SW 1271 (cell line): Measurements from ENCODE around the gene WWC2.
A peak's percentile ranks its signal among the peaks of the same experiment; 100 is the strongest.
"Not testable (repeated sequence)": the region's sequence is repeated elsewhere in the genome, so short reads cannot be mapped to it uniquely, and the experiment has no call there.

Source experiments
- DNase-seq, 2 experiments: peaks; one replicate each; lab custom pipeline; 2025; lab: John Stamatoyannopoulos, UW

The WWC2 gene

DNA sequence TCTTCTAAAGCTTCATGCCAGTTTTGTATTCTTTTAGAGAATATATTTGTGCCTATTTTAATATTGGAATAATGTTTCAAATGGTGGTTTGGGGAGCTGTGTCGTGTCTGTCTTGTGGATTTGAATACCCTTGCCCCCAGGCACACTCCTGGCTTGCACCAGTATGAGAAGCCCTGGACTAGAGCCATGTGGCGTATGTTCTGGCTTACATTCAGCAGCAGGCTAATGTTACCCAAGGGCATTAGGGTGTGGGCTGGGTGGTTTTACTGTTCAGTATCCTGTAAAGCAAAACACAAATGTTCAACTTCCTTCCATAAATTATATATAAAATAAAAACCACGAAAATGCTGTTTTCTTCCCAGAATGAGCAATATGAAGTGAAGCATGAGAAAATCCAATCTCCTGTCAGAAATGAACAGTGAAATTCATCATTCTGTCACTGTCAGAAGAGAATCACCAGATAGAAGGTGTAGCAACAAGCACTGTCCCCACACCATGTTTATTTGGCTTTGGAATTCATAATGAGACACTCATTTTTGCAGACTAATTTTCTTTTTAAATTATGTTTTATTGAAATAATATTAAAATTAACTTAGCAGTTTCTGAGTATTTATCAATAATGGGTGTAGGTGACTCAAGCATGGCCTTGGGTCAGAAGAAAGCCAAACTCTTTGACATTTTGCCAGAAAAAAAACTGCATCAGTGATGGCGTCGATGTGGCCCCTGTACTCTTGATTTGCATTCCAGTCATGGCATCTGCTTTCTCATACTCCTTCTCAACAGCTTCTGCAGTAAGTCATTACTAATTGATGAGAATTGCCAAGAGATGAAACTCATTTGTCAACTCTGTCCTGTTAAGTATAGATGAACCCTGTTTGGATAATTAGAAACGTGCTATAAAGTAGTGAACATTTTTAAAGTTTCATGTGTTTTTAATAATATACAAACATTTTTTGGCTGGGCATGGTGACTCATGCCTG is 43.8 kb downstream of the WWC2 start:
- DNase-seq, result no peak

DNA sequence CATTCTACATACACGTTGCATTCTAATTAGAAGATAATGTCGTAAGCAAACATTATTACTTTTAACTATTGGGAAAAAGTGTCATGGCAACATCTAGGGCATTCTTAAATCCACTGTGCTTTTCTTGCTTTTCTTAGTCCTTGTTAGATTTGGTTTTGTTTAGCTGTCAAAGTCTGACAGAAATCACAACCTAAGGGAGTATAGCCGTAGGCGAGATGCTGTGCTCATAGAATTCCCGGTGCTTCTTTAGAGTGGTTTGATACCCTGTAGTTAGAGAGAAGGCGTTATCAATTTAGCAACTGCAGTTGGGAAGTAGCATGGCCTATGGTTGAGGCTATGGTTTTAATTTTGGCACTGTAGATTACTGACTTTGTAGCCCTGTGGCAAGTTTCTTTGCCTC is 45.7 kb downstream of the WWC2 start:
- no peak for DNase-seq

DNA sequence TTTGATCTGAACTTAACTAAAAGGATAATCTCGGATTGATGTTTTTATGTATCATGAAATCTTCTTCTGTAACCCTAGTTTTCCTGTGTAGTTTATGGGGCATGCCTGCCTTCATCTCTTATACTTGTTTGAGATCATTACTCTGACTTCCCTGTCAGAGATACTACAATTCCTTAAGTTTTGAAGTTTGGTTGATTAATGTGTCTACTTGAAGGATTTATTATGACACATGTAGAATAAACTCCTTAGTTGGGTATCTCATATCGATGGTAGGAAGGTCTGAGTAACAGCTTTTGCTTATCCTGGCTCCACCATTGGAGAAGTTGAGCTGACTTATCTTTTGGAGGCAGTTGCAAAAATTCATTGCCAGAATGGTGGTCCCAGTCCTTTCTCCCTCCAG is 46.7 kb downstream of the WWC2 start:
- no peak for DNase-seq

DNA sequence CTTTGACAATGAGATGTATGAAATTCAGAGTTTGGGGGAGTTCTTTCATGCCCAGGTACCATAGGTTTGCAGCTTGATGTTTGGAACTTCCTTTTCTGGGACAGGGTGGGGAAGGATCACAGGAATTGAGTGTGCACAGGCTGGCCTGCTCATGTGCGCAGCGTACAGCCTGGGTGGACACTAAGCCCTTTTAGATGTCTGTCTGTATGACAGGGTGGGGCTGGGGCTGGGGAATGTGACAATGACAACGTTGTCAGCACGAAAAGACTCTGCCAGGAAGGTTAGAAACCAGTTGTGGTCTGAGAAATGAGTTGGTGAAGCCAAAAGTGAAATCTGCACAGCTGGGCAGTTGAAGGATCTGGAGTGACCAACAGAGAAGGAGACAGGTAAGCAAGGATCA is 47.4 kb downstream of the WWC2 start:
- no peak for DNase-seq

DNA sequence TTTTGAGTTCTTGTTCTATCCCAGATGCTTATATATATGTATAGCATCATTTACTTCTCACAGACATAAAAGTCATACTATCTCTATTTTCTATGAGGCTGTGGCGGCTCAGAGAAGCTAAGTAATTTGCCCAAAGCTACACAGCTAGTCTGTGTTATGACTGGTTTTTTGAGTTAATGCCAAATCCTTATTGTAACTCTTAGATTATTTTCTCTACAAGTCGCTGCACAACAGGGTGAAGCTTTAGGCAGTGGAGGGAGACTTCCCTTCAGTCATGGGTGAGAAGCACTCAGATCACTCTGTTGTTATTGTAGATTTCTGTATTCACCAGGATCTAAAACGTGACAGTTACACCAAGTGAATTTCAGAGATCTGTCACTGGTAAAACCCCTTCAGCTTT is 48.1 kb downstream of the WWC2 start:
- no peak for DNase-seq

DNA sequence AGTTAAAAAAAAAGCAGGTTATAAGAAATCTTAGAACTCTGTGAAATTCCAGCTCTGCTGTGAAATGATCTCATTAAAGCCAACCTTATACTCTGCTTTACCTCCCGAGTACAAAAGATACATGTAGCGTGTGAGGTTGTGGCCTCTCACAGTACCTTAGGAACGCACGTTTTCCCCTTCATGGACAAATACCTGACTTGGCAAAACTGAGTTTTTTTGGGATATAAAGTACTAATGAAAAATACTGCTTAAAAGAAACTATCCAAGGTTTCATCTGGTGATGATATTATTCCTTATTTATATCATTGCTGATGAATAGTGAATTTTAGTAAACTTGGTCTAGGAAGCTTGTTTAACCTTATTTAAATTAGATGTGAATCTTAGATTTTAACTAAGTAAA is 48.9 kb downstream of the WWC2 start:
- DNase-seq, result no peak

DNA sequence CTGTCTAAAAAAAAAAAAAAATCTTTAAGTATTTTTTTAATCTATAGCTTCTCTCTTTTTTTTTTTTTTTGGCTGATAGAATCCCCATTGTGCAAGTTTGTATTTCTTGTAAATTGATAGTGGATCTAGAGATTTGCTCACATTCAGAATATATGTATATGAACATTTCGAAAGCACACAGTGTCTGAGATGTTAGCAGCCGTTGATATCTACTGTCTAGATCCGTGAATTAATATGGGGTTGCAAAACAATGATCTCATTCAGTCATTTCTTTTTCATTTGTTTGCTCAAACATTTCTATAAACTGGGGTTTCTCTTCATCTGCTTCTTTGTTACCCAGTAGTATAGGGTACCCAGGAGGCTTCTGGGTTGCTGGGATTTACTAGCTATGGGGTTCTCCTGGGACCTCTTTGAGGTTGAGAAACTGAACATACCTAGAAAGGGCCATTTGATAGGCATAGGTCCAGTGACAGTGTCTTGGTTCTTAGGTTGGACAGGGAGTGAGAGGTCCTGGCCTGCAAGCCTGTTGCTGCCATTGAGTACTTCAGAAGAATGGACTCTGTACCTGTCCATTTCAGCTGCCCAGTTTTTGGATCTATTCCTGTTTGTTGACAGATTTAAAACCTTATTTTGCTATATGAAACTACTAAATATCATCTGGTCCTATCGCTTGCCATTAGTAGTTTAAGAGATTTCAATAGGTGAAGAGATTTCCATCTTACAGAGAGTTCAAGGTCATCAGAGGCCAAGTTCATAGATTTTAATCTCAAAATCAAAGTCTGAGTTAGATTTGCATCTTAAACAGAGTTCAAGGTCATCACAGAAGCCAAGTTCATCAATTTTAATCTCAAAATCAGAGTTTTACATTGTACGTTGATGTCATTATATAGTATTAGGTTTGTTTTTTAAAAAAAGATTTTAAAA is 50.8 kb downstream of the WWC2 start:
- DNase-seq, result no peak

DNA sequence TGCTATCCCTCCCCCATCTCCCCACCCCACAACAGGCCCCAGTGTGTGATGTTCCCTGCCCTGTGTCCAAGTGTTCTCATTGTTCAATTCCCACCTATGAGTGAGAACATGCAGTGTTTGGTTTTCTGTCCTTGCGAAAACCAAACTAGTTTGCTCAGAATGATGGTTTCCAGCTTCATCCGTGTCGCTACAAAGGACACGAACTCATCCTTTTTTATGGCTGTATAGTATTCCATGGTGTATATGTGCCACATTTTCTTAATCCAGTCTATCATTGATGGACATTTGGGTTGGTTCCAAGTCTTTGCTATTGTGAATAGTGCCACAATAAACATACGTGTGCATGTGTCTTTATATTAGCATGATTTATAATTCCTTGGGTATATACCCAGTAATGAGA is 51.6 kb downstream of the WWC2 start:
- DNase-seq, result not testable (repeated sequence)

DNA sequence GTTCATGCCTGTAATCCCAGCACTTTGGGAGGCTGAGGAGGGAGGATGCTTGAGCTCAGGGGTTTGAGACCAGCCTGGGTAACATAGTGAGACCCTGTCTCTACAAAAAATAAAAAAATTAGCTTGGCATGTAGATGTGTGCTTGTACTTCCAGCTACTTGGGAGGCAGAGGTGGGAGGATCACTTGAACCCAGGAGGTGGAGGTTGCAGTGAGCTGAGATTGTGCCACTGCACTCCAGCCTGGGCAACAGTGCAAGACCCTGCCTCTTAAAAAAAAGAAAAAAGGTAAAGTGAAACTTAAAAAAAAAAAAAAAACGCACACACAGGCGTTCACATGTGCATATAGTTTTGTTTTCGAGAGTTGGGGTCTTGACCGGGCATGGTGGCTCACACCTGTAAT is 53.2 kb downstream of the WWC2 start:
- DNase-seq, result not testable (repeated sequence)

DNA sequence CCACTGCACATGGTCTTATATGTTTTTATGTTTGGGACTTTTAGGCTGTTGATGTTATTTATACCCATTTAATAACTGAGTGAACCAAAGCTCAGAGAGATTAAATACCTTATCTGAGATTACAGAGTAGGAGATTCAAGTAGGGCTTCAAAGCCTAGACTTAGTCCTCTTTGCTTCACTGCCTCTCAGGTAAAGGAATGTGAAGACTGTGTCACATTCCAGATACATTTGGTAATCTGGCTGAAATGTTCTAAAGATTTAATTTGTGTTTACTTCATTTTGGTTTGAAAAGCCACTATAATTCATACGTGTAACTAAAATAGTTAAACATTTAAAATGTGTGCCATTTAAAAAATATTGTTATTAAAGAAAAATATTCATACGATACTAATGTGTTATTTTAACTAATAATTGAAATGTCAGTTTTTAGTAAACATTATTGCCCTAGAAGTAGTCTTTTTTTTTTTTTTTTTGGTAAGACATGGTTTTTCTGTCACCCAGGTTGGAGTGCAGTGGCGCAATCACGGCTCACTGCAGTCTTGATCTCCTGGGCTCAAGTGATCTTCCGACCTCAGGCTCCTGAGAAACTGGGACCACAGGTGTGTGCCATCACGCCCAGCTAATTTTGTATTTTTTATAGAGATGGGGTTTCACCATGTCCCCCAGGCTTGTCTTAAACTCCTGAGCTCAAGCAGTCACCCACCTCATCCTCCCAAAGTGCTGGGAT is 54.3 kb downstream of the WWC2 start:
- DNase-seq, result no peak

DNA sequence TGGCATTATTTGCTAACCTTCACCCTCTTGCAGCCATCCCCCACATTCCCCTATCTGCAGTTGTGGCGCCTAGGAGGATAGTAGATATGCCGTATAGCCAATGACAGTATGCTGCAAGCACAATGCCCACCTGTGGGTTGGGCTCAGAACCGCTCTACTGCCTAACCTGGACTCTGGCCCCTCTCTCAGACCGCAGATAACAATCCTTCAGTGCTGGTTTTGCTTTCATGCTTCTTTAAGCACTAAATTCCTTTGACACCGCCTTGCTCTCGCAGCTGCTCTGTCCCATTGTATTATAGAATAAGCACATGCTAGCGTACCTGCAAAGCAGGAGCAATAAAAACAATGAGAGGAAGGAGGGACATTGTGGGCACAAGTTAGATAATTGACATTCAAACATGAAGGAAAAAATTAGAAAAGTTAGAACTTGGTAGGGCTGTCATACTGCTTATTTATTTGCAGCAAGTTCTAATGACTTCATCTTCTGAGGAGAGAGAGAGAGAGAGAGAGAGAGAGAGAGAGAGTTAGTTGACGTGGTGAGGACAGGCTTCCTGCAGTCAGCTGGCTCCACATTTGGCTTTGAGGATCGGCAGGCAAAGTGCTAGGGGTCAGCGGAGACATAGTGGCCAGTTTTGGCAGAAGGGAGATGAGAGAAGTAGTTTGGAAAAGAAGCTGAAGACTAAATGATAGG is 55.8 kb downstream of the WWC2 start:
- no peak for DNase-seq

DNA sequence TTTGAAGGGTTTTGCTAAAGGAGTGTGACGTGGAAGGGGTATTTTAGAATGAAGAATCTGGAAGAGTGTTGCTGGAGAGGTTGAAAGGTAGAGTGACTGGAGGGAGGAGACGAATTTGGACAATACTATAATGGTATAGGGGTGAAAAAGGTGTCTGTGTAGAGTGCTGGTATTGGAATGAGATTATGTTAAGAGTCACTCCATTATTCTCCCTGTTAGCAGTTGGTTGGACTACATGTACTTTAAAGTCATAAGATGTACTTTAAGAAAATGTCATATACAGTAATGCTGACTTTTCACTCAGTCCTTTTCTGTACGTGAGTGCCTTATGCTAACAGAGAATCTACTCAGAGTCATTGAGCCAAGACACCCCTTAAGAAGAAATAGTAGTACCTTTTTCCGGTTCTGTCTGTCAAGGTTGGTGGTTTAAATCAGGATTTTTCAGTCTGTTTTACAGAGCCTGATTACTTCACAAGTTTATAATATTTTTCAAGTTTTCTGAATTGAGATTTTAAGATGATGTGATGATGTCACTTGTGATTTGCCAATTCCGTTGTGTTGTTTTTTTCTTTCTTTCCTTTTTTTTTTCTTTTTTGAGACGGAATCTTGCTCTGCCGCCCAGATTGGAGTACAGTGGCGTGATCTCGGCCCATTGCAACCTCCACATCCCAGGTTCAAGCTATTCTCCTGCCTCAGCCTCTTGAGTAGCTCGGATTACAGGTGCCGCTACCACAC is 56.6 kb downstream of the WWC2 start:
- no peak for DNase-seq

DNA sequence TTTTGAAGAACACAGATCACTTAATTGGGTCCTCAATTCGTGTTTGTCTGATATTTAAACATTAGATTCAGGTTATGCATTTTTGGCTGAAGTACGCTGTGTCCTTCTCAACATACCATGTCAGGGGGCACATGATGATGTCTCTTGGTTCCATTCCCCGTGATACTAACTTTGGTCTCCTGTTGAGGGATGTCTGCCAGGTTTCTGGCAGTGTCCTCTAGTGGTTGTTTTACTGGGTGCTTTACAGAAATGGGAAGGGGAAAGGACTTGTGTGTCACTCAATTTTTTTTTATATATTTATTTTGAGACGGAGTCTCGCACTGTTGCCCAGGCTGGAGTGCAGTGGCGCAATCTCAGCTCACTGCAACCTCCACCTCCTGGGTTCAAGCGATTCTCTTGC is 58.2 kb downstream of the WWC2 start:
- no peak for DNase-seq

DNA sequence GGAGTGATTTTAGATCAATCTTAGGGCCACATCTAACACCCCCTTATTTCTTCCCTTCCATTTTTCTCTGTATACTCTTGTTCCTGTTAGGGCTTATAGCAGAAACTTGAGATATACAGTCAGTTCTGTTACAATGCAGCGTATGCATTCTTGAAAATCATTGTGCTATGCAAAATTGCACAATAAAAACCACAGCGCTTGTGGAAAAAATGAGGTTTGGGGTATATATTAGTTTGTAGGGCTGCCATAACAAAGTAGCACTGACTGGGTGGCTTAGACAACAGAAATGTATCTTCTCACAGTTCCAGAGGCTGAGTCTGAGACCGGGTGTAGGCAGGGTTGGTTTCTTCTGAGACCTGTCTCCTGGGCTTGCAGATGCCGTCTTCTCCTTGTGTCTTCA is 59.0 kb downstream of the WWC2 start:
- no peak for DNase-seq

DNA sequence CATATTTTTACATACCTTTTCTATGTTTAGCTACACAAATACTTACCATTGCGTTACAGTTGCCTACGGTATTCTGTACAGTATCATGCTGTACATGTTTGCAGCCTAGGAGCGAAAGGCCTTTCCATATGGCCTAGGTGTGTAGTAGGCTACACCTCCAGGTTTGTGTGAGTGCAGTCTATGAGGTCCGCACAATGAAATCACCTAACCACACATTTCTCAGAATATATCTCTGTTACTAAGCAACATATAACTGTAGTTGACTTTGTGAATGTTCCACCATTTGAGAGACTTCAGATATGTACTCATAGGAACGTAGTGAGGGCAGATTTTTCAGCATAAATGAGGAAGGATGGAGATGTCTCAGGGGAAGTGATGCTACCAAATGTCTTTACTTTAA is 62.6 kb downstream of the WWC2 start:
- no peak for DNase-seq

DNA sequence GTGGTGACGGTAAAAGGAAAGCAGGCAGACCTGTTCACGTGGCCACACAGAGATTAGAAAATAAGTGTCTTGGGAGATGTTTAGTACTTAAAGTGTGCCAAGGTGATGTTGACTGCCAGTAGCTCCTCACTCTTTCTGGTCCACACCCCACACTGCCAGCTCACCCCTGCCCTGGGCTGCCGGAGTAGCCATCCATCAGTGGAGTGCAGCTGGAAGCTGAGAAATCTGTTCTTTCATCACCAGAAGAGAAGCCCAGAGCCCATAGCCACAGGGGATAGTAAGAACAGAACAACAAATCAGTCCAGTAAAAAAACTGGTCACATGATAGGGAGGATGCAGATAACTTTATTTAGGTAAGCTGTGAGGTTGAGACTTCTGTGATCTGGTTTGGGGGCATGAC is 64.1 kb downstream of the WWC2 start:
- DNase-seq, result no peak

DNA sequence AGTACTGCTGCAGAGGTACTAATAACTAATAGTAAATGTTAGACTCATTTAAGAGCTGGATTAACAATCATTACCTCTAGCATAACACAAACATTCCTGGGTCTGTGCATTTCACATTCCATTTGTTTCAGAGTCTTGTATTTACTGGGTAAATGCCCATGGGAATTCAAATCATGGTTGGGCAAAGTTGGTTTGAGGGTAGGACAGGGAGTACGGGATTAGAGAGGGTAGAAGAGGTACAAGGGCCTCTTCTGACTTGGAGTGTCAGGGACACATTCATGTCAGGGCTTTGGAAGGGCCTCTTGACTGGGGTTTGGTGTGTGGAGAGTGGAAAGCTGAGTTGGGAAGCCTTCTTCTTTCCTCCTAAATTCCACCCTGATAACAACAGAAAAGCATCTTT is 65.9 kb downstream of the WWC2 start:
- DNase-seq, result no peak

DNA sequence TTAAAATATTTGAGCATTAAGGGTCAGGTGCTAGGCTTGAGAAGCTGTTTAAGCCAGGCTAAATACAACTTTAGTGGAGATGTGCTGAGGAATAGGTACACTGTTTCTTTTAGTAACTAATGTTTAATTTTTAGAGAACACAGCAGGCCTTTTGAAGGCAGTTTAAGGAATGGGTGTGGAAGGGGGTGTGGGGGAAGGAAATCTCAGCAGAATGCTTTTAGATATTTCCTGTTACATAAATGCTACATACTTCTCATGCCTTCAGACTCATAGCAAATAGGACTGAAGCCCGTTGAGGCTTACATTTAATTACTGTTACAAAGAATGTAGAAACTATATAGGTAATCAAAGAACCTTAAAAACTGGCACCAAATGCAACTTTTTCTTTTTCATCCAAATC is 66.3 kb downstream of the WWC2 start:
- peak in 1 of 2 experiments; percentile 13 for DNase-seq

DNA sequence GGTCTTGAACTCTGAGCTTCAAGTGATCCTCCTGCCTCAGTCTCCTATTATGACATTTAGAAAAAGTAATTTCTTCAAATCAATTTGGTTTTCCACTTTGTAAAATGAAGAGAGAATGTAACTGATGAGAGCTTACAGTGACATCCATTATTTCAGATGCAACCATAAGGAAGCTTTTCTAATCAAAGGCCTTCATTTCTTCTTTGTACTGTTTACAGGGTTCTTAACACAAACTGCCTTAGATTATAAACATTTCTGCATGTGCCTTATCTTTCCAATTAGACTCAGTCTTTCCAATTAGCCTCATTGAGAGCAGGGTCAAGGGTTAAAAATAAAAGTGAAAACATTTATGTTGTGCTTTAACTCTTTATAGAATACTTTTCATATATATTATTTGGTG is 71.8 kb downstream of the WWC2 start:
- no peak for DNase-seq

DNA sequence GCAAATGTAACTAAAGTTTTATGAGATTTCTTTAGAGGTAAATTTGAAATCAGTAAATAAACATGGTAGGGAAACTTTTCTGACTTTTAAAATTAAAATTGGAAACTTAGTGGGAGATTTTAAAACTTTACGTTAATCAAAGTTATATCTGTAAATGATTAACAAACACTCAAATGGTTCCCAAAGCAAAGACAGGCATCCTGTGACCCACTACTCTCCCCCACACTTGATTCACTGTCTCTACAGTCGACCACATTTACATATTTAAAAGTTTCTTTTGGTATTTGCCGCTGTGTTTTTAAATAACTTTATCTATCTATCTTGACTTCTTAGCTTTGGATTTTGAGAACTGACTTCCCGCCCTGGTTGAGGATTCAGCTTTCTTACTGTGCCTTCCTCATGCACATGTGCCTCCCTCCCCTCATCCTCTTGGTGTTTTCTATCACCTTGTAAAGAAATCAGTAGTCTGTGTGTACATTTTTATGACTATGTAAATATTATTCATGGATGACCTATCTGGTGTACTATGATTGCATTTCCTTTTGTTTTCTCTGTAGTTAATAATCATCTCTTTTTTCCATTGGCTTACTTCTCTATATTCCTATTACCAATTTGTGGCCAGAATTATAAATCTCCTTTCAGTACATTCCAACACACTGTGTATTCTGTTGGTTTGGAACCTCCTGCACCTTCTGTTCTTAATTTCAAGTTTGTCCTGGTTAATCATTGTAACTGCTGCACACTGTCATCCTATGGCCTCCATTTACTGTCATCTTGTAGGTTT is 72.6 kb downstream of the WWC2 start:
- no peak for DNase-seq
